OCI-LY3 (cell line): Measurements from ENCODE around the gene GARIN5B.

Source experiments
- H2AFZ ChIP-seq: fragments of 200-600, 300-600 bp; shearing (Covaris generic); 2 replicates; pipeline ENCODE4 v1.6.0; 2014; ENCODE audit warnings: antibody characterized with exemption, low read depth, low read length
- H3K27ac ChIP-seq: fragments of 200-600, 300-600 bp; sonication (generic); 2 replicates; pipeline ENCODE4 v1.5.1; 2014; ENCODE audit warnings: mild to moderate bottlenecking, low read length, moderate library complexity, mixed read lengths
- H3K27me3 ChIP-seq: fragments of 200-600, 300-600 bp; sonication (generic); 2 replicates; pipeline ENCODE4 v1.6.1; 2014; ENCODE audit warnings: low read depth, low read length, mixed read lengths
- H3K36me3 ChIP-seq: fragments of 200-600, 300-600 bp; sonication (generic); replicated peaks from 2 replicates; pipeline ENCODE3; 2014; ENCODE audit warnings: low read depth, low read length, mixed read lengths
- H3K4me1 ChIP-seq: fragments of 300-600, 200-600 bp; sonication (generic); 2 replicates; pipeline ENCODE4 v1.6.1; 2014; ENCODE audit warnings: low read length, mixed read lengths
- H3K4me2 ChIP-seq: fragments of 200-600, 300-600 bp; sonication (generic); 2 replicates; pipeline ENCODE4 v1.6.1; 2014; ENCODE audit warnings: low read length, mixed read lengths
- H3K4me3 ChIP-seq: fragments of 300-600, 200-600 bp; sonication (generic); 2 replicates; pipeline ENCODE4 v1.5.1; 2014; ENCODE audit warnings: antibody characterized with exemption, mild to moderate bottlenecking, low read length, moderate library complexity
- H3K79me2 ChIP-seq: fragments of 300-600, 200-600 bp; shearing (Covaris generic); 2 replicates; pipeline ENCODE4 v1.6.1; 2014; ENCODE audit warnings: mild to moderate bottlenecking, low read length, mixed read lengths
- H3K9ac ChIP-seq: fragments of 300-600, 200-600 bp; shearing (Covaris generic); 2 replicates; pipeline ENCODE4 v1.6.0; 2014; ENCODE audit warnings: mild to moderate bottlenecking, low read length, moderate library complexity
- H3K9me3 ChIP-seq: fragments of 200-600, 300-600 bp; shearing (Covaris generic); 2 replicates; pipeline ENCODE4 v1.6.1; 2014; ENCODE audit warnings: low read length, mixed read lengths; ENCODE audit not compliant: insufficient read depth
- H4K20me1 ChIP-seq: fragments of 200-600, 300-600 bp; sonication (generic); 2 replicates; pipeline ENCODE4 v1.6.1; 2016; ENCODE audit warnings: low read length, mixed read lengths; ENCODE audit not compliant: insufficient read depth
- EZH2phosphoT487 ChIP-seq: fragments of 200-600 bp; shearing (Covaris generic); IDR thresholded peaks from 2 replicates; pipeline ENCODE4 v1.6.1; 2018; ENCODE audit warnings: antibody characterized with exemption, mixed run types, low read depth
- TF ChIP-seq, protein P1 (sequence below): fragments of 200-600, 300-600 bp; sonication (generic); IDR thresholded peaks from 2 replicates; pipeline ENCODE4 v1.5.1; 2014; ENCODE audit warnings: antibody characterized with exemption, low read length, low read depth

Gene GARIN5B

DNA sequence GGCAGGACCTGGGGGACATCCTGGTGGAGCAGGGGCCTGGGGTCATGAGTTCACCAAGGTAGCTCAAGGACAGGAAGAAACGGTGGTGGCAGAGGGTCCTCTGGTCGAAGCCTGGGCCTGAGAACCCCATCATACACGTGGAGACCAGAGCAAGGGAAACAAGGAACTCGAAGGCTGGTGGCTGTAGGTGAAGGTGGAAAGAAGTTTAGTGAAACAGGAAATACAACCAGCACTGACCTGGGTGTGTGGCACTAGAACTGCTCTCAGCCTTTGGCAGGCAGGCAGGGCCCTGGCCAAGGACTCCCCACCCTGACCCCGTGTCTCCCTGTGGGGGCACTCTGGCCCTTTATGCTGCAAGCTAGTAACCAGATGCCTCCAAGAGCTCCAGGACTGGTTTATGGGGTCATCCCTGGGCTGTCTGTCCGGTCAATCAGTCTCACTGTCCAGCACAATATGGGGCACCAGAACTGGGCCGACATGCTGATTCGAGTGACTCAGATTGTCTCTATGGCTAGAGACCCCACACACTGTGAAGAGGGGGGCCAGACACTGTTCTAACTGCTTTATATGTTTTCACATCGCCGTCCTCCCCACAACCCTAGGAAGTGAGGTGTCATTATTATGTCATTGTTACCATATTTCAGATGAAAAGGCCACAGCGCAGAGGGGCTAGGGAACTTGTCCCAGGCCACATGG lies 12.3 kb downstream of the GARIN5B start:
- H3K9ac ChIP-seq: no peak overlapping the region
- H3K79me2 ChIP-seq: no peaks in the 10 kb centered on the region

DNA sequence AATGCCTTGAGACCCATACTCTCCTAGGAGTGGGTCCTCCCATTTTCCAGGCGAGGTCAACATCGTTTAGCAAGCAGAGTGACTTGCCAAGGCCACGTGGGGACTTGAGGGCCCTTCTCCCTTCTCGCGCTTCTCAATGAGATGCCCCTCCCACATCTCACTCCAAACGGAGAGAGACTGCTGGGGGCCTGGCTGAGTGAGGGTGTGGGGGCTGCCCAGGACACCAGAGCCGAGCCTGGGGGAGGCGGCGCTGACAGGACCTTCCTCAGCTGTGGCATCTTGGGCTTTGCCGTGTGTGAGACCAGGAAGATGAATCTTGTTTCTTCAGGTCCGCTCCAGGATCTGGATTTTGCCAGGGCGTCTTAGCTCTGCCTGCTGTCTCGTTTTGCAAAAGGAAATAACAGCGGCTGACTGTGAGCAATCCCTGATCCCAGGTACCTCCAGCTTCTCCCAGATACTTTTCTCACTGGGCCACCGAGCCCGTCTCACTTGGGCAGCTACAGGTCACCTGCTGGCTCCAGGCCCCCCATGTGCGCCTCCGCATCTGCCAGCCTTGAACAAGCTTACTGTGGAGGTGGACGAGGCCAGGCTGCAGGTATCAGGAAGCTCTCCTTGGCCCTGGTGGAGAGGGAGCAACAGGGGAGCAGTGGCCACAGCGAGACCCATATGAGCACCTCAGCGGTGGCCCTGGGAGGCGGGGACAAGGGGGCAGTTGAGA lies 14.6 kb downstream of the GARIN5B start:
- Histone ChIP-seq H3K79me2 (no peaks in the 10 kb centered on the region), H3K27me3 (no peaks in the 10 kb centered on the region), H3K4me3 (no peak overlapping the region), H3K36me3 (peaks cover 3% of the 10 kb centered on the region), H3K9me3 (no peaks in the 10 kb centered on the region), H2AFZ (no peak overlapping the region), H3K4me2 (no peak overlapping the region), H3K27ac (no peak overlapping the region), H4K20me1 (0 out of 2 replicates have a peak, but pooled peaks cover 2% of the 10 kb centered on the region), H3K9ac (no peak overlapping the region), H3K4me1 (no peaks in the 10 kb centered on the region)
- TF ChIP-seq, protein P1, sequence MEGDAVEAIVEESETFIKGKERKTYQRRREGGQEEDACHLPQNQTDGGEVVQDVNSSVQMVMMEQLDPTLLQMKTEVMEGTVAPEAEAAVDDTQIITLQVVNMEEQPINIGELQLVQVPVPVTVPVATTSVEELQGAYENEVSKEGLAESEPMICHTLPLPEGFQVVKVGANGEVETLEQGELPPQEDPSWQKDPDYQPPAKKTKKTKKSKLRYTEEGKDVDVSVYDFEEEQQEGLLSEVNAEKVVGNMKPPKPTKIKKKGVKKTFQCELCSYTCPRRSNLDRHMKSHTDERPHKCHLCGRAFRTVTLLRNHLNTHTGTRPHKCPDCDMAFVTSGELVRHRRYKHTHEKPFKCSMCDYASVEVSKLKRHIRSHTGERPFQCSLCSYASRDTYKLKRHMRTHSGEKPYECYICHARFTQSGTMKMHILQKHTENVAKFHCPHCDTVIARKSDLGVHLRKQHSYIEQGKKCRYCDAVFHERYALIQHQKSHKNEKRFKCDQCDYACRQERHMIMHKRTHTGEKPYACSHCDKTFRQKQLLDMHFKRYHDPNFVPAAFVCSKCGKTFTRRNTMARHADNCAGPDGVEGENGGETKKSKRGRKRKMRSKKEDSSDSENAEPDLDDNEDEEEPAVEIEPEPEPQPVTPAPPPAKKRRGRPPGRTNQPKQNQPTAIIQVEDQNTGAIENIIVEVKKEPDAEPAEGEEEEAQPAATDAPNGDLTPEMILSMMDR: no peak
- no peak for TF ChIP-seq EZH2phosphoT487

More for the DNA sequence above, 12.3 kb downstream of the GARIN5B start:
- H3K9me3 ChIP-seq: no peaks in the 10 kb centered on the region
- no peak overlapping the region for H3K4me2 ChIP-seq
- no peak overlapping the region for H3K4me3 ChIP-seq
- no peak for TF ChIP-seq EZH2phosphoT487
- TF ChIP-seq, protein P1: no peak
- H3K27me3 ChIP-seq: no peaks in the 10 kb centered on the region; the same call in 1 of the 2 replicates
- H4K20me1 ChIP-seq: 0 out of 2 replicates have a peak, but pooled peaks cover 2% of the 10 kb centered on the region
- no peak overlapping the region for H3K27ac ChIP-seq
- H2AFZ ChIP-seq: no peak overlapping the region
- H3K4me1 ChIP-seq: no peaks in the 10 kb centered on the region
- H3K36me3 ChIP-seq: no peaks in the 10 kb centered on the region

DNA sequence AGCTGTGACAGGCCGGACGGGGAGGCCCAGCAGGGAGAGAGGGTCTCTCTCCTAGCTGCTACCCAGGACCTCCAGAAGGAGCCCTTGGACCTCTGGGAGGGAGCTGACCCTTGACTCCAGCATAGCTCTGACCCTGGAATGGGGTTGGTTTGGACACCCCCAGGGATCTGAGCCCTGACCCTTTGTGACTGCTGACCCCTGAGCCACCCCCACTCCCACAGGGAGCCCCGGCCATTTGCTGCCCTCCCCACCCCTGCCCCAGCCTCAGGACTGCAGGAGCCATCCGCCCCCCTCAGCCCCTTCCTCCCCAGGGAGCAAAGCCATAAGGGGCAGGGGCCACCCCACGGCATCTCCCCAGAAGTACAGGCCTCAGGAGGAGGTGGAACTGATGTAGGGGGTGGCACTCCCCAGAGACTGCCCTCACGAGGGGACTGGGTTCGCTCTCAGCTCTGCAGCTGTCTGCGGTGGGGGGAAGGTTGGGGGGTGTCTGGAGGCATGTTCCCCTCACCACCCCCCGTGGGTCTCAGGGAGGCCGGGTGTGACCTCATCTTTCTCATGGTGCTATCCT lies 15.5 kb downstream of the GARIN5B start:
- H3K4me1 ChIP-seq: no peaks in the 10 kb centered on the region
- H3K36me3 ChIP-seq: peaks cover 5% of the 10 kb centered on the region
- 0 out of 2 replicates have a peak, but pooled peaks cover 2% of the 10 kb centered on the region for H4K20me1 ChIP-seq
- no peak overlapping the region for H2AFZ ChIP-seq
- no peaks in the 10 kb centered on the region for H3K27me3 ChIP-seq
- H3K79me2 ChIP-seq: no peaks in the 10 kb centered on the region
- no peak overlapping the region for H3K27ac ChIP-seq
- H3K9me3 ChIP-seq: no peaks in the 10 kb centered on the region
- TF ChIP-seq EZH2phosphoT487: no peak
- H3K4me3 ChIP-seq: no peak overlapping the region
- H3K4me2 ChIP-seq: no peak overlapping the region
- no peak overlapping the region for H3K9ac ChIP-seq

DNA sequence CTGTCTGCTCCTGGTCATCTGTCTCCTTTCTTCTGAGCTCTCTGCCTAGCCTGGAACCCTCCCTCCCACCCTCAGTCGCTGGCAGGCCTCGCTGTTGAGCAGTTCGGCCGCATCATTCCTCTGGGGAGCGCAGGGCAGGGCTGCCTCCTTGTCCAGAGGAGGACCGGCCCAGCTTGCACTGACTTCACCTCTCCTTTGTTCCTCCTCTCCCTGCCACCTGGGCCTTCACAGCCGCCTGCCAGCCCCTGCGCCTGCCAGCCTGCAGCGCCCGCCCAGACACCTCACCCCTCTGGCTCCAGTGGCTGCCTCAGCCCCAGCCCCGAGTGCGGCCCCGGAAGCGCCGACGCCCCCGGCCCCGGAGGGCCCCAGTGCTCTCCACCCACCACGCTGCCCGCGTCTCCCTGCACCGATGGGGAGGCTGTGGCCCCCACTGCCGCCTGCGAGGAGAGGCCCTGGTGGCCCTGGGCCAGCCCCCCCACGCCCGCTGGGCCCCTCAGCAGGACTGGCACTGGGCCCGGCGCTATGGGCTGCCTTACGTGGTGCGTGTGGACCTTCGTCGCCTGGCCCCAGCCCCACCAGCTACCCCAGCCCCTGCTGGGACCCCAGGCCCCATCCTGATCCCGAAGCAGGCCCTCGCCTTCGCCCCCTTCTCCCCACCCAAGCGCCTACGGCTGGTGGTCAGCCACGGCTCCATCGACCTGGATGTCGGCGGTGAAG lies 16.2 kb downstream of the GARIN5B start:
- H3K4me2 ChIP-seq: no peak overlapping the region
- H3K36me3 ChIP-seq: peaks cover 5% of the 10 kb centered on the region
- H3K27me3 ChIP-seq: no peaks in the 10 kb centered on the region
- no peak for TF ChIP-seq EZH2phosphoT487
- TF ChIP-seq, protein P1: no peak
- H3K4me3 ChIP-seq: no peak overlapping the region
- no peak overlapping the region for H2AFZ ChIP-seq
- no peak overlapping the region for H3K9ac ChIP-seq
- no peaks in the 10 kb centered on the region for H3K4me1 ChIP-seq
- 0 out of 2 replicates have a peak, but pooled peaks cover 2% of the 10 kb centered on the region for H4K20me1 ChIP-seq
- H3K27ac ChIP-seq: no peak overlapping the region
- H3K79me2 ChIP-seq: no peaks in the 10 kb centered on the region
- no peaks in the 10 kb centered on the region for H3K9me3 ChIP-seq
